HL-60 (cell line): ENCODE results near the gene FCHSD2.

Source experiments
- GABPA ChIP-seq: IDR thresholded peaks from 2 replicates; pipeline ENCODE4 v1.6.1; 2012; ENCODE audit warnings: low read depth
- POLR2AphosphoS5 ChIP-seq: IDR thresholded peaks from 2 replicates; pipeline ENCODE4 v1.6.1; 2012; ENCODE audit warnings: low read depth
- TF ChIP-seq, protein P1 (sequence below): IDR thresholded peaks from one replicate; pipeline ENCODE4 v1.5.1; 2011; ENCODE audit warnings: low read length, control low read depth, inconsistent platforms; ENCODE audit not compliant: insufficient read depth

DNA sequence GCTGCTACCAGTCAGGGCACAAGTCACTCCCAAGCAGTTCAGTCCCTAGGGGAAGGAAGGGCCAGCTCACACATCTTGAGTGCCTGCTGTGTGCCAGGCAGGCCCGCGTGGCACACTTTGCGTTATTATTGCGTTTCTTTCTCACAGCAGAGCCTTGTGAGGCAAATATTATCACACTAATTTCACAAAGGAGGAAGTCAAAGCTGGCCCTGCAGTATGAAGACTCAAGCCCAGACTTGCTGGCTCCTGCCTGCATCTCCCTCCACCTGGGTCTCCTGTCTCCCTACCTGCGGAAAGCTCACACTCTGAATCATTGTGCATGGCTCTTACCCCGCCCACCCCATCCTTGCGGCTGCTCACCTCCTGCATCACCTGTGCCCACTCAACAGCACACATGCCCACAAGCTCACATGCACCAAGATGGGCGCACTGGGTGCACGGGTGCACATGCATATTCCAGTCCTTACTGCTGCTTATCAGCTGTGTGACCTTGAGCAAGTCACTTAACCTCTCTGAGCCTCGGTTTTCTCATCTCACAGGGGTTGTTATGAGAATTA lies 44.3 kb upstream of the FCHSD2 start:
- TF ChIP-seq POLR2AphosphoS5 (peak; percentile 64; the same call in 1 of the 2 replicates), GABPA (no peak)
- TF ChIP-seq, protein P1, sequence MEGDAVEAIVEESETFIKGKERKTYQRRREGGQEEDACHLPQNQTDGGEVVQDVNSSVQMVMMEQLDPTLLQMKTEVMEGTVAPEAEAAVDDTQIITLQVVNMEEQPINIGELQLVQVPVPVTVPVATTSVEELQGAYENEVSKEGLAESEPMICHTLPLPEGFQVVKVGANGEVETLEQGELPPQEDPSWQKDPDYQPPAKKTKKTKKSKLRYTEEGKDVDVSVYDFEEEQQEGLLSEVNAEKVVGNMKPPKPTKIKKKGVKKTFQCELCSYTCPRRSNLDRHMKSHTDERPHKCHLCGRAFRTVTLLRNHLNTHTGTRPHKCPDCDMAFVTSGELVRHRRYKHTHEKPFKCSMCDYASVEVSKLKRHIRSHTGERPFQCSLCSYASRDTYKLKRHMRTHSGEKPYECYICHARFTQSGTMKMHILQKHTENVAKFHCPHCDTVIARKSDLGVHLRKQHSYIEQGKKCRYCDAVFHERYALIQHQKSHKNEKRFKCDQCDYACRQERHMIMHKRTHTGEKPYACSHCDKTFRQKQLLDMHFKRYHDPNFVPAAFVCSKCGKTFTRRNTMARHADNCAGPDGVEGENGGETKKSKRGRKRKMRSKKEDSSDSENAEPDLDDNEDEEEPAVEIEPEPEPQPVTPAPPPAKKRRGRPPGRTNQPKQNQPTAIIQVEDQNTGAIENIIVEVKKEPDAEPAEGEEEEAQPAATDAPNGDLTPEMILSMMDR: no peak
